NOMO-1 treated with dmso at 0.1 percent for 144 hours (cell line): ENCODE results near the gene OR10G4.
"Not testable (repeated sequence)": the region's sequence is repeated elsewhere in the genome, so short reads cannot be mapped to it uniquely, and the experiment has no call there.

ENCODE experiments used
- DNase-seq: peaks from one replicate; lab custom pipeline; 2025; ENCODE audit not compliant: unreplicated experiment; lab: John Stamatoyannopoulos, UW

The OR10G4 gene

GRCh38 chr11:124012697-124013096 is at the start of gene OR10G4:
Gene OR10G4, plus strand, starts transcription at chr11:124012997. Its CDS starts 2,578 bp downstream, at chr11:124015575.
- DNase-seq: no peak

- no peak for DNase-seq
Observed at GRCh38 chr11:123973816-123974215, 39.0 kb upstream of the OR10G4 start.

GRCh38 chr11:123976770-123977560 is 35.8 kb upstream of the OR10G4 start:
- DNase-seq: no peak

GRCh38 chr11:123977731-123978347 is 35.0 kb upstream of the OR10G4 start, which contains the start of gene OR10S1:
Gene OR10S1, minus strand, starts transcription at chr11:123977781. Its CDS starts 117 bp downstream, at chr11:123977664.
- no peak for DNase-seq

GRCh38 chr11:123979311-123979710 is 33.5 kb upstream of the OR10G4 start:
- DNase-seq: no peak

- DNase-seq: no peak
Observed at GRCh38 chr11:123995119-123995518, 17.7 kb upstream of the OR10G4 start, which contains the start of gene OR10G6. Gene OR10G6, minus strand, starts transcription at chr11:123995161. Its CDS starts 0 bp downstream, at chr11:123995161.

GRCh38 chr11:124015837-124016236 is 3.0 kb downstream of the OR10G4 start:
- DNase-seq: not testable (repeated sequence)

GRCh38 chr11:124026498-124026897 is 13.7 kb downstream of the OR10G4 start, which contains the start of gene OR10G8:
Gene OR10G8, plus strand, starts transcription at chr11:124026798. Its CDS starts 2,825 bp downstream, at chr11:124029623.
- DNase-seq: no peak

GRCh38 chr11:124036666-124037065 is 23.9 kb downstream of the OR10G4 start:
- DNase-seq: no peak

- DNase-seq: no peak
Observed at GRCh38 chr11:124039557-124039956, 26.8 kb downstream of the OR10G4 start.

- no peak for DNase-seq
Observed at GRCh38 chr11:124041254-124041653, 28.5 kb downstream of the OR10G4 start, which contains the start of gene OR10G7. Gene OR10G7, minus strand, starts transcription at chr11:124041325. Its CDS starts 2,324 bp downstream, at chr11:124039001.

- DNase-seq: no peak
Observed at GRCh38 chr11:124043420-124043819, 30.6 kb downstream of the OR10G4 start.

GRCh38 chr11:124050748-124051147 is 38.0 kb downstream of the OR10G4 start:
- DNase-seq: no peak

- DNase-seq: no peak
Observed at GRCh38 chr11:124052966-124053365, 40.2 kb downstream of the OR10G4 start.
